ENCODE results near the gene TLR1. TPM values are rescaled to one million over a fixed set of nuclear protein-coding genes. Genes with fewer than 3 reads are reported as not detected.

TLR1 gene
- total and polyA plus RNA-seq, 2 donors from 2014 or later: 1.8 to 18.0 TPM

GRCh38 chr4:38829237-38829636, 24.6 kb upstream of the TLR1 start:
- Histone ChIP-seq H3K9me3 (ENCODE audit: control insufficient read depth in 2 of 3, insufficient read depth in 1 of 3, low read length in 3 of 3) (no peaks in the 10 kb centered on the region), H3K9ac (ENCODE audit: low read length in 3 of 3) (no peak overlapping the region), H3K36me3 (ENCODE audit: control insufficient read depth in 2 of 3, insufficient read depth in 3 of 3, low read length in 3 of 3) (no peaks in the 10 kb centered on the region), H3K27ac (ENCODE audit: low read depth in 2 of 2, low read length in 2 of 2) (no peak overlapping the region), H3K4me1 (ENCODE audit: control insufficient read depth in 2 of 3, insufficient read depth in 2 of 3, low read depth in 1 of 3, low read length in 3 of 3) (no peaks in the 10 kb centered on the region), H3K27me3 (ENCODE audit: control insufficient read depth, insufficient read depth, low read length) (no peaks in the 10 kb centered on the region), H3K4me3 (ENCODE audit: low read length in 3 of 3) (no peak overlapping the region)
- no peak for FAIRE-seq
- TF ChIP-seq, protein P1, sequence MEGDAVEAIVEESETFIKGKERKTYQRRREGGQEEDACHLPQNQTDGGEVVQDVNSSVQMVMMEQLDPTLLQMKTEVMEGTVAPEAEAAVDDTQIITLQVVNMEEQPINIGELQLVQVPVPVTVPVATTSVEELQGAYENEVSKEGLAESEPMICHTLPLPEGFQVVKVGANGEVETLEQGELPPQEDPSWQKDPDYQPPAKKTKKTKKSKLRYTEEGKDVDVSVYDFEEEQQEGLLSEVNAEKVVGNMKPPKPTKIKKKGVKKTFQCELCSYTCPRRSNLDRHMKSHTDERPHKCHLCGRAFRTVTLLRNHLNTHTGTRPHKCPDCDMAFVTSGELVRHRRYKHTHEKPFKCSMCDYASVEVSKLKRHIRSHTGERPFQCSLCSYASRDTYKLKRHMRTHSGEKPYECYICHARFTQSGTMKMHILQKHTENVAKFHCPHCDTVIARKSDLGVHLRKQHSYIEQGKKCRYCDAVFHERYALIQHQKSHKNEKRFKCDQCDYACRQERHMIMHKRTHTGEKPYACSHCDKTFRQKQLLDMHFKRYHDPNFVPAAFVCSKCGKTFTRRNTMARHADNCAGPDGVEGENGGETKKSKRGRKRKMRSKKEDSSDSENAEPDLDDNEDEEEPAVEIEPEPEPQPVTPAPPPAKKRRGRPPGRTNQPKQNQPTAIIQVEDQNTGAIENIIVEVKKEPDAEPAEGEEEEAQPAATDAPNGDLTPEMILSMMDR (IDR thresholded peaks at IDR 0.05; ENCODE audit: borderline replicate concordance, extremely low read depth, insufficient read depth): no peak
- intact Hi-C loops (cut with DNase I): no loop called here
- DNase-seq: no peak

- Histone ChIP-seq H3K36me3 (ENCODE audit: control insufficient read depth in 2 of 3, insufficient read depth in 3 of 3, low read length in 3 of 3) (no peaks in the 10 kb centered on the region), H3K4me3 (ENCODE audit: low read length in 3 of 3) (no peak overlapping the region), H3K9ac (ENCODE audit: low read length in 3 of 3) (no peak overlapping the region), H3K27ac (ENCODE audit: low read depth in 2 of 2, low read length in 2 of 2) (no peak overlapping the region), H3K9me3 (ENCODE audit: control insufficient read depth in 2 of 3, insufficient read depth in 1 of 3, low read length in 3 of 3) (no peaks in the 10 kb centered on the region), H3K27me3 (ENCODE audit: control insufficient read depth, insufficient read depth, low read length) (no peaks in the 10 kb centered on the region), H3K4me1 (ENCODE audit: control insufficient read depth in 2 of 3, insufficient read depth in 2 of 3, low read depth in 1 of 3, low read length in 3 of 3) (no peaks in the 10 kb centered on the region)
- TF ChIP-seq, protein P1 (IDR thresholded peaks at IDR 0.05; ENCODE audit: borderline replicate concordance, extremely low read depth, insufficient read depth): no peak
- FAIRE-seq (no peak), DNase-seq (no peak)
- intact Hi-C loops (cut with DNase I): no loop called here
Observed at GRCh38 chr4:38823766-38824165, 19.2 kb upstream of the TLR1 start.

DNA sequence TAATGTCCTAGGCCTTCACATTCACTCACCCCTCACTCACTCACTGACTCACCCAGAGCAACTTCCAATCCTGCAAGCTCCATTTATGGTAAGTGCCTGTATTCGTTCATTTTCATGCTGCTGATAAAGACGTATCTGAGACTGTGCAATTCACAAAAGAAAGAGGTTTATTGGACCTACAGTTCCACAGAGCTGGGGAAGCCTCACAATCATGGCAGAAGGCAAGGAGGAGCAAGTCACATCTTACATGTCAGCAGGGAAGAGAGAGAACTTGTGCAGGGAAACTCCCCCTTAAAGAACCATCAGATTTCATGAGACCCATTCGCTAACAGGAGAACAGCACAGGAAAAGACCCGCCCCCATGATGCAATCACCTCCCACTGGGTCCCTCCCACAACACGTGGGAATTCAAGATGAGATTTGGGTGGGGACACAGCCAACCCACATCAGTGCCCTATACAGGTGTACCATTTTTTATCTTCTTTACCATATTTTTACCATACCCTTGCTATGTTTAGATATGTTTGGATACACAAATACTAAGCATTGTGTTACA, 18.2 kb upstream of the TLR1 start:
- H3K36me3 ChIP-seq (ENCODE audit: control insufficient read depth in 2 of 3, insufficient read depth in 3 of 3, low read length in 3 of 3): no peaks in the 10 kb centered on the region
- H3K9ac ChIP-seq (ENCODE audit: low read length in 3 of 3): no peak overlapping the region
- no peaks in the 10 kb centered on the region for H3K27me3 ChIP-seq (ENCODE audit: control insufficient read depth, insufficient read depth, low read length)
- TF ChIP-seq, protein P1 (IDR thresholded peaks at IDR 0.05; ENCODE audit: borderline replicate concordance, extremely low read depth, insufficient read depth): no peak
- intact Hi-C loops (cut with DNase I): no loop called here
- no peak overlapping the region for H3K4me3 ChIP-seq (ENCODE audit: low read length in 3 of 3)
- FAIRE-seq: no peak
- no peak overlapping the region for H3K27ac ChIP-seq (ENCODE audit: low read depth in 2 of 2, low read length in 2 of 2)
- H3K4me1 ChIP-seq (ENCODE audit: control insufficient read depth in 2 of 3, insufficient read depth in 2 of 3, low read depth in 1 of 3, low read length in 3 of 3): no peaks in the 10 kb centered on the region
- H3K9me3 ChIP-seq (ENCODE audit: control insufficient read depth in 2 of 3, insufficient read depth in 1 of 3, low read length in 3 of 3): no peaks in the 10 kb centered on the region
- DNase-seq: no peak

- no peak for FAIRE-seq
- Histone ChIP-seq H3K4me3 (ENCODE audit: low read length in 3 of 3) (no peak overlapping the region), H3K9me3 (ENCODE audit: control insufficient read depth in 2 of 3, insufficient read depth in 1 of 3, low read length in 3 of 3) (no peaks in the 10 kb centered on the region)
Observed at GRCh38 chr4:38821739-38822138, 17.1 kb upstream of the TLR1 start.

More at GRCh38 chr4:38821739-38822138, 17.1 kb upstream of the TLR1 start:
- H3K27ac ChIP-seq (ENCODE audit: low read depth in 2 of 2, low read length in 2 of 2): no peak overlapping the region
- no peaks in the 10 kb centered on the region for H3K27me3 ChIP-seq (ENCODE audit: control insufficient read depth, insufficient read depth, low read length)
- no peak overlapping the region for H3K9ac ChIP-seq (ENCODE audit: low read length in 3 of 3)
- H3K36me3 ChIP-seq (ENCODE audit: control insufficient read depth in 2 of 3, insufficient read depth in 3 of 3, low read length in 3 of 3): no peaks in the 10 kb centered on the region
- H3K4me1 ChIP-seq (ENCODE audit: control insufficient read depth in 2 of 3, insufficient read depth in 2 of 3, low read depth in 1 of 3, low read length in 3 of 3): no peaks in the 10 kb centered on the region
- TF ChIP-seq, protein P1 (IDR thresholded peaks at IDR 0.05; ENCODE audit: borderline replicate concordance, extremely low read depth, insufficient read depth): no peak
- intact Hi-C loops (cut with DNase I): no loop called here
- DNase-seq: no peak

All from kidney (tissue), 14 donors.